ENCODE results near the gene HELZ2.
"Not testable (repeated sequence)": the region's sequence is repeated elsewhere in the genome, so short reads cannot be mapped to it uniquely, and the experiment has no call there.

HELZ2 gene

GRCh38 chr20:63563225-63563935 lies 10.7 kb downstream of the HELZ2 start:
- no peak for DNase-seq

GRCh38 chr20:63562461-63563224 lies 11.4 kb downstream of the HELZ2 start:
- no peak for DNase-seq

- DNase-seq: no peak
Observed at GRCh38 chr20:63561624-63562396, 12.2 kb downstream of the HELZ2 start.

GRCh38 chr20:63560856-63561609 lies 13.0 kb downstream of the HELZ2 start:
- no peak for DNase-seq

- DNase-seq: no peak
Observed at GRCh38 chr20:63560333-63560805, 13.7 kb downstream of the HELZ2 start.

- DNase-seq: not testable (repeated sequence)
Observed at GRCh38 chr20:63559485-63560332, 14.3 kb downstream of the HELZ2 start.

GRCh38 chr20:63558804-63559484 lies 15.1 kb downstream of the HELZ2 start:
- DNase-seq: no peak

GRCh38 chr20:63557481-63557891 lies 16.6 kb downstream of the HELZ2 start:
- DNase-seq: no peak

- no peak for DNase-seq
Observed at GRCh38 chr20:63556873-63557478, 17.1 kb downstream of the HELZ2 start.

GRCh38 chr20:63555661-63556381 lies 18.2 kb downstream of the HELZ2 start:
- DNase-seq: no peak

- no peak for DNase-seq
Observed at GRCh38 chr20:63554361-63555278, 19.4 kb downstream of the HELZ2 start.

- DNase-seq: no peak
Observed at GRCh38 chr20:63553933-63554290, 20.1 kb downstream of the HELZ2 start, which contains the start of gene FNDC11. TSS of gene FNDC11 (plus strand) at chr20:63554159. CDS start at chr20:63555664, 1,505 bp downstream.

- no peak for DNase-seq
Observed at GRCh38 chr20:63553251-63553932, 20.6 kb downstream of the HELZ2 start.

GRCh38 chr20:63552481-63553249 lies 21.4 kb downstream of the HELZ2 start:
- DNase-seq: no peak

GRCh38 chr20:63551068-63551467 lies 23.0 kb downstream of the HELZ2 start:
- DNase-seq: no peak

- DNase-seq: no peak
Observed at GRCh38 chr20:63549679-63550282, 24.3 kb downstream of the HELZ2 start.

- DNase-seq: no peak
Observed at GRCh38 chr20:63549019-63549418, 25.0 kb downstream of the HELZ2 start.

Data from NCI-H1092 treated with DMSO at 0.1 percent for 48 hours (cell line).